Cardiac muscle cell (in vitro differentiated cells and primary cell): ENCODE results near the gene RPAP3. TPM values are rescaled to one million over a fixed set of nuclear protein-coding genes. Genes with fewer than 3 reads are reported as not detected.

Experiments used
- DNase-seq, 2 donors: peaks; one replicate each; pipeline versions ENCODE4 v3.0.0 to v3.0.0-alpha.2; 2010 to 2017; ENCODE audit warnings: low read depth in 1 of 2, low spot score in 1 of 2
- H3K27ac ChIP-seq: fragments of 200-600 bp; sonication (generic); 2 replicates; pipeline ENCODE4 v1.5.1; 2016
- H3K27me3 ChIP-seq: fragments of 200-600 bp; sonication (generic); 2 replicates; pipeline ENCODE4 v1.6.0; 2016; ENCODE audit warnings: control low read depth
- H3K36me3 ChIP-seq: fragments of 200-600 bp; sonication (generic); 2 replicates; pipeline ENCODE4 v1.5.1; 2016; ENCODE audit warnings: control low read depth
- H3K4me1 ChIP-seq: fragments of 200-600 bp; sonication (generic); 2 replicates; pipeline ENCODE4 v1.8.1; 2017; ENCODE audit warnings: low read depth, mild to moderate bottlenecking, mixed run types
- H3K4me3 ChIP-seq: fragments of 200-600 bp; sonication (generic); 2 replicates; pipeline ENCODE4 v1.5.1; 2016; ENCODE audit warnings: mild to moderate bottlenecking
- H3K9me3 ChIP-seq: fragments of 200-600 bp; sonication (generic); 2 replicates; pipeline ENCODE4 v1.5.1; 2017; ENCODE audit warnings: low read depth, mild to moderate bottlenecking, control low read depth
- polyA plus RNA-seq: library from polyadenylated mRNA; unstranded; fragments of >200 nt; fragmentation: Nextera tagmentation; extraction: Ambion mirVana; gene quantifications from 2 replicates; pipeline ENCODE4 v1.2.1, GENCODE V29; 2016
- total RNA-seq: library from RNA; depleted of rRNA; stranded (reverse); fragments of >200 nt; gene quantifications from 2 replicates; pipeline ENCODE4 v1.2.3, GENCODE V29; 2016
- TF ChIP-seq, protein P1 (sequence below): IDR thresholded peaks from 2 replicates; pipeline ENCODE4 v1.5.1; 2012; ENCODE audit warnings: low read depth, mild to moderate bottlenecking, low read length

RPAP3 gene
- total and polyA plus RNA-seq, 2 experiments from 2014 or later, result 24.9 to 44.3 TPM

DNA sequence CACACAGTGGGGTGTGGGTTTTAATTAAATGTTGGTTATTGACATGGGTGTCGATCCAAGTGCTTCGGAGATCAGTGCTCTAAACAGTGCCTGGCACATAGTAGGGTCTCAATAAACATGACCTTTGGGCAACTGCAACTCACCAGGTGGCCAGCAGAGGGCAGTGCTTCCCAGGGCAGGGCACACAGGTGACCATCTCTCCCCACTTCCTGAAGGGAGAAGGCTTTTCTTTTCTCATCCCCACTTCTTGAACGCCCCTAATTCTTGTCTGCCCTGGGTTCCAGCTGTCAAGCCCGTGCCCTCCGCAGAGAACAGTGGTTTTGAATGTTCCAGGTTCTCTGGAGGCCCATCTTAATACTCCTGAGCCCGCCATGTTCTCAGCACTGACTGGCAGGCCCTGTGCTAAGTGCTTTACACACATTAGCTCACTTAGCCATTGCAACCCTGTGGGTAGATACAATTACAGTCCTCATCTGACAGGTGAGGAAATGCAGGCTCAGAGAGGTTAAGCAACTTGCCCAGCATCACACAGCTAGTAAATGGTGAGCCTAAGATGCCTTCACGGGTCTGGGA, 36.5 kb upstream of the RPAP3 start:
- H3K27ac ChIP-seq, result no peak overlapping the region
- peaks cover 13% of the 10 kb centered on the region for H3K4me1 ChIP-seq
- TF ChIP-seq, protein P1, sequence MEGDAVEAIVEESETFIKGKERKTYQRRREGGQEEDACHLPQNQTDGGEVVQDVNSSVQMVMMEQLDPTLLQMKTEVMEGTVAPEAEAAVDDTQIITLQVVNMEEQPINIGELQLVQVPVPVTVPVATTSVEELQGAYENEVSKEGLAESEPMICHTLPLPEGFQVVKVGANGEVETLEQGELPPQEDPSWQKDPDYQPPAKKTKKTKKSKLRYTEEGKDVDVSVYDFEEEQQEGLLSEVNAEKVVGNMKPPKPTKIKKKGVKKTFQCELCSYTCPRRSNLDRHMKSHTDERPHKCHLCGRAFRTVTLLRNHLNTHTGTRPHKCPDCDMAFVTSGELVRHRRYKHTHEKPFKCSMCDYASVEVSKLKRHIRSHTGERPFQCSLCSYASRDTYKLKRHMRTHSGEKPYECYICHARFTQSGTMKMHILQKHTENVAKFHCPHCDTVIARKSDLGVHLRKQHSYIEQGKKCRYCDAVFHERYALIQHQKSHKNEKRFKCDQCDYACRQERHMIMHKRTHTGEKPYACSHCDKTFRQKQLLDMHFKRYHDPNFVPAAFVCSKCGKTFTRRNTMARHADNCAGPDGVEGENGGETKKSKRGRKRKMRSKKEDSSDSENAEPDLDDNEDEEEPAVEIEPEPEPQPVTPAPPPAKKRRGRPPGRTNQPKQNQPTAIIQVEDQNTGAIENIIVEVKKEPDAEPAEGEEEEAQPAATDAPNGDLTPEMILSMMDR, result peak; percentile 98
- no peaks in the 10 kb centered on the region for H3K9me3 ChIP-seq
- H3K4me3 ChIP-seq, result no peak overlapping the region
- no peaks in the 10 kb centered on the region for H3K36me3 ChIP-seq
- DNase-seq, result peak in 1 of 2 donors; percentile 38
- H3K27me3 ChIP-seq, result no peaks in the 10 kb centered on the region

DNA sequence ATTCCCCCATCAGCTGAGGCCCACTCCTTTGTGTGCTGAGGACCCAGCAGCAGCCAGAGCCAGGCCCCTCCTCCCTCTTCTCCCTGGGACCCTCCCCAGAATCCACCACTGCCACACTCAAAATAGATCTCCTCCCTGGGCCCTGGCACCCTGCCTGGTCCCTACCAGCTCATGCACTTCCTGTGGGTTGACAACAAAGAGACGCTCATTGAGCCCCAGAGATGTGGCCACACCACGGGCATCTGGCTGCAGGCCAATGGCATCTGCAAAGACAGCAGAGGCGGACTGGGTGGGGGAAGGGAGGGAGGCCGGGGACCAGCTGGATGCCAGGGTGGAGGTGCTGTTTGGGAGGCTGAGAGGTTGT, 35.5 kb upstream of the RPAP3 start:
- peak overlapping the region; percentile 57 for H3K27ac ChIP-seq
- H3K9me3 ChIP-seq, result no peaks in the 10 kb centered on the region
- no peak overlapping the region for H3K4me3 ChIP-seq
- H3K36me3 ChIP-seq, result no peaks in the 10 kb centered on the region
- DNase-seq, result peak; percentile 28 to 68
- H3K4me1 ChIP-seq, result peaks cover 19% of the 10 kb centered on the region
- no peaks in the 10 kb centered on the region for H3K27me3 ChIP-seq
- TF ChIP-seq, protein P1, result no peak

DNA sequence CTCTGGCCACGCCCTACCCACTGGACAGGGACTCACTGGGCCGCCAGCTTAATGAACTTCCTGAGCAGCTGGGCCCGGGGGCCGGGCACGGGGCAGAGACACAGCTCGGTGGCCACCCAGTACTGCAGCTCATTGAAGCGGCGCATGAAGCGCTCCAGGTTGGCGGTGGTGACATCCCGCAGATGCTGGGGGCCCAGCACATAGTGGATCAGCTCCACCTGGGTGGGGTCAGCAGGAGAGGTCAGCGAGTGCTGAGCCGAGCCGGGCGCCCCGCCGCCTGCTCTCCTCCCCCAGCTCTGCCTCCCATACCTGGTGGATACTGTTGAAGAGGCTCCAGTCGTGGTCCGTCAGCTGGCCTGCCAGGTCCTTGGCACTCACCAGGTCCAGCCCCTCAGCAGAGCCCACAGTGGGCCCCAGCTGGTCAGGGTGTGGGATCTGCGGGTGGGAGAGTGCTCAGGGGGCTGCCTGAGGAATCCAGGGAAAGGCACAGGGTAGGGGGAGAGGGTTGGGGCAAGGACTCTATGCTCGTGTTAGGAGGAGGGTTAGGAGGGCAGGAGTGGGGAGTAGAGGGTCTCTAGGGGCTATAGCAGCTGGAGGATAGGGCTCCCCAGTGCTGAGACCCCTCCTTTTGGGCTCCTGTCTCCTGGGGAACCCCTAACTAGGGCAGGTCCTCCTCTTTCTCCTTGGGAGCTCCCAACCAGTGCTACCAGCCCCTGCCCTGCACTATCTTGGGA, 34.9 kb upstream of the RPAP3 start:
- H3K4me3 ChIP-seq, result no peak overlapping the region
- no peaks in the 10 kb centered on the region for H3K9me3 ChIP-seq
- peak overlapping the region; percentile 57 for H3K27ac ChIP-seq
- no peak for DNase-seq
- no peaks in the 10 kb centered on the region for H3K27me3 ChIP-seq
- TF ChIP-seq, protein P1, result no peak
- no peaks in the 10 kb centered on the region for H3K36me3 ChIP-seq
- peaks cover 19% of the 10 kb centered on the region for H3K4me1 ChIP-seq

DNA sequence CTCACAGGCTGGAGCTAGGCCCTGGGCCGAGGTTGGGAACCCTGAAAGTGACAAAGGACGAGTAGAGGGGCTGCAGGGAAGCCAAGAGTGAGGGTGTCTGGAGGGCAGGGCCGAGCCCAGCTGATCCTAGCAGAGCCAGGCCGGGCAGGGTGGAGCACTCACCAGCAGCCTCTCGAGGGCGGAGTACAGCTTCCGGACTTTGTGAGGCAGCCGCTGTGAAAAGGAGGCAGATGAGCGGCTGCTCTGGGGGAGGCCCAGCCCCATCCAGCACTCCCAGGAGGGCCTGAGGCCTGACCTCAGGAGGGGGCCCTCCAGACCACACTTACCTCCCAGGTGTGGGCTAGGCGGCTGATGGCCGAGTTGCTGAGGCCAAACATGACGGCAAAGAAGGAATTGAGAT, 34.1 kb upstream of the RPAP3 start:
- TF ChIP-seq, protein P1, result no peak
- no peak for DNase-seq
- H3K4me1 ChIP-seq, result peaks cover 19% of the 10 kb centered on the region

DNA sequence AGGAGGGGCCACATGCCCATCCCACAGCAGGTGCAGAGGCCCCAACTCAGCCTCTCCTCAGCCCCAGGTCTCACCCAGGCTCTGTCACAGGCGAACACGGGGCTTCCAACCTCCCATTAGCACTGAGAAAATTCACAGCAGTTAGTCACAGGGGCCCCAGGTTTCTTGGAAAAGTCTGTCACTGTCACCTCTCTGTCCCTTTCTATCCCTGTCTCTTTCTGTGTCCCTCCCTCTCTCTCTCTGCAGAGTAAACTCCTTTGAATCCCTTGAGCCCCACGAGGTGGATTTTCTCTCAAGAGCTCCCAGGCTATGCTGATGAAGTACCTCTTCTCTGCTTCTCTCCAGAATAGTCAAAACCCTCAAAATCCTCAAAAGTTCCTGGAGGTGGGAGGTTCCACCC, 33.5 kb upstream of the RPAP3 start:
- TF ChIP-seq, protein P1, result no peak
- Histone ChIP-seq H3K27me3 (no peaks in the 10 kb centered on the region), H3K36me3 (no peaks in the 10 kb centered on the region), H3K4me1 (peaks cover 25% of the 10 kb centered on the region), H3K4me3 (no peak overlapping the region), H3K9me3 (no peaks in the 10 kb centered on the region), H3K27ac (no peak overlapping the region)
- DNase-seq, result no peak

More for the DNA sequence above, 34.1 kb upstream of the RPAP3 start:
- Histone ChIP-seq H3K27me3 (no peaks in the 10 kb centered on the region), H3K4me3 (no peak overlapping the region), H3K36me3 (no peaks in the 10 kb centered on the region), H3K9me3 (no peaks in the 10 kb centered on the region), H3K27ac (no peak overlapping the region)
